Measurements from ENCODE around the gene GSX1.

GSX1 gene

DNA sequence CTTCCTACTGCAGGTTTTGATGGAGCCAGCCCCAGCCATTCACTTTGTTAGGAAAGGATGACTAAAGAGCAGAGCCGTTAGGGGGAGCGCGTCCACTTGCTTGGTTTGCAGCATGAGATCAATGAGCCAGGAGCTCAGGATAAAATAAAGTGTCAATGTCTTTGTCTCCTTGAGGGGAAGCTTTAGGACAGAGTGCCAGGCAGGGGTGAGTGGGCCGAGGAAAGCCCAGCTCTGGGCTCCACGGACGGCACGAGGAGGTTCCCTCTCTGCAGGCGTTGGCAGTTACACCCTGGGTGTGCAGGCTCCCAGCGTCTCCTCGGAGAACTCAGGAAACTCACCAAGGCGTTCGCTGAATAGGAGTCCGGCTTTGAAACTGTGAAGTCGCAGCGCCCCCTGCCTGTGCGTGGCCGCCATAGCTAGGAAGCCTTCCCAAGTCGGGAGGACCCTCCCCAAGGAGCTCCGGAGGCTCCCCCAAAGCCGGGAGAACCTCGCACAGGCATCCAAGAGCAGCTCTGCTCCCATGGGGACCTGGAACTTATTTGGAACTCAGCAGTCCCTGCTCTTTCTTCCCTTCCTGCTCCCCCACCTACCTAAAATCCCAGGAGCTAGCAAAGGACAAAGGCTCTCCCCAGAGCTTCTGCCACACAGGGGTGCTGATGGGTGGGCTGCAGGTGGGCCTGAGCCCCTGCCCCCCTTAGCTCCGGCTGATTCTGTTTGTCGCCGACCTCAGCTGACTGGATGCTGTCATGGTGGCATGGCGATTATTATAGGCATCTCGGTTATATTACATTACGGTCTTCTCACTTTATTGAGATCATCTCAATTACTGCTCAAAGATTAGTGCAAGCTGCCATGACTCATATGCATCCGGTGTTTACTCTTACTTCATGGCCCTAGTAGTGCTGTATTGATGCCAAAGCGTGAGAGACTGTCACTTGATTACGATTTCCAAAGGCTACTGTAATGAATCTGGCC is 34.4 kb downstream of the GSX1 start:
- no peaks in the 10 kb centered on the region for H3K9me3 ChIP-seq (ENCODE audit: control insufficient read depth in 1 of 2, low read length in 2 of 2)
- H3K36me3 ChIP-seq (ENCODE audit: control insufficient read depth in 1 of 2, insufficient read depth in 2 of 2, low read length in 2 of 2): no peaks in the 10 kb centered on the region
- no peak overlapping the region for H3K27ac ChIP-seq (ENCODE audit: low read depth, low read length)
- peak overlapping the region; percentile 57 to 61 for H3K4me3 ChIP-seq (ENCODE audit: low read depth in 1 of 2, low read length in 2 of 2)
- H3K9ac ChIP-seq (ENCODE audit: low read depth in 1 of 2, low read length in 2 of 2): peak overlapping the region in 1 of 2 donors; percentile 8
- H3K4me1 ChIP-seq (ENCODE audit: control insufficient read depth in 1 of 2, insufficient read depth in 2 of 2, low read length in 2 of 2): peaks cover 19 to 23% of the 10 kb centered on the region in 2 donors
- peaks cover 31 to 34% of the 10 kb centered on the region in 2 donors for H3K27me3 ChIP-seq (ENCODE audit: control insufficient read depth in 1 of 2, insufficient read depth in 2 of 2, low read length in 2 of 2)

GRCh38 chr13:27827646-27828045 is 35.4 kb downstream of the GSX1 start:
- Histone ChIP-seq H3K27ac (ENCODE audit: low read depth, low read length) (no peak overlapping the region), H3K4me3 (ENCODE audit: low read depth in 1 of 2, low read length in 2 of 2) (no peak overlapping the region), H3K9ac (ENCODE audit: low read depth in 1 of 2, low read length in 2 of 2) (no peak overlapping the region), H3K27me3 (ENCODE audit: control insufficient read depth in 1 of 2, insufficient read depth in 2 of 2, low read length in 2 of 2) (peaks cover 23 to 26% of the 10 kb centered on the region in 2 donors), H3K36me3 (ENCODE audit: control insufficient read depth in 1 of 2, insufficient read depth in 2 of 2, low read length in 2 of 2) (no peaks in the 10 kb centered on the region), H3K9me3 (ENCODE audit: control insufficient read depth in 1 of 2, low read length in 2 of 2) (no peaks in the 10 kb centered on the region), H3K4me1 (ENCODE audit: control insufficient read depth in 1 of 2, insufficient read depth in 2 of 2, low read length in 2 of 2) (peaks cover 19 to 23% of the 10 kb centered on the region in 2 donors)

DNA sequence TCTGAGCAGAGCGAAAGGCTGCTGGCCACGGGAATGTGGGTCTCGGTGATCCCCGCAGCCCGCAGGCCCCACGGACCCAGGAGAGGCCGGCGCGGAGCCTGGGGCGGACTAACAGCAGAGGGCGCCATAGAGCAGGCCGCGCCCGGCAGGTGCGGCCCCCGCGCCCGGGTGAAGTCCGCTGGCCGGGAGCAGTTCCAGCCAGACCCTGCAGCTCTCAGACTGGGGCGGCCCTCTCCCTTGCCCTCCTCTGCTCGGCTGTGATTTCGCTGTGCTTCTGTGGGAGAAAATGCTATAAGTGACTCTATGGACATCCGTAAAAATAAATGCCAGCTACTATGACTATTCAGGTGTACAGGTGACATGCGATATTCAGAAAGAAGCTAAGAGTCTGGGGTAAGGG is 37.7 kb downstream of the GSX1 start:
- Histone ChIP-seq H3K27ac (ENCODE audit: low read depth, low read length) (no peak overlapping the region), H3K4me1 (ENCODE audit: control insufficient read depth in 1 of 2, insufficient read depth in 2 of 2, low read length in 2 of 2) (peaks cover 19 to 23% of the 10 kb centered on the region in 2 donors), H3K9me3 (ENCODE audit: control insufficient read depth in 1 of 2, low read length in 2 of 2) (no peaks in the 10 kb centered on the region), H3K9ac (ENCODE audit: low read depth in 1 of 2, low read length in 2 of 2) (peak overlapping the region; percentile 61 to 83), H3K4me3 (ENCODE audit: low read depth in 1 of 2, low read length in 2 of 2) (peak overlapping the region; percentile 74), H3K36me3 (ENCODE audit: control insufficient read depth in 1 of 2, insufficient read depth in 2 of 2, low read length in 2 of 2) (no peaks in the 10 kb centered on the region), H3K27me3 (ENCODE audit: control insufficient read depth in 1 of 2, insufficient read depth in 2 of 2, low read length in 2 of 2) (peaks cover 7 to 9% of the 10 kb centered on the region in 2 donors)

DNA sequence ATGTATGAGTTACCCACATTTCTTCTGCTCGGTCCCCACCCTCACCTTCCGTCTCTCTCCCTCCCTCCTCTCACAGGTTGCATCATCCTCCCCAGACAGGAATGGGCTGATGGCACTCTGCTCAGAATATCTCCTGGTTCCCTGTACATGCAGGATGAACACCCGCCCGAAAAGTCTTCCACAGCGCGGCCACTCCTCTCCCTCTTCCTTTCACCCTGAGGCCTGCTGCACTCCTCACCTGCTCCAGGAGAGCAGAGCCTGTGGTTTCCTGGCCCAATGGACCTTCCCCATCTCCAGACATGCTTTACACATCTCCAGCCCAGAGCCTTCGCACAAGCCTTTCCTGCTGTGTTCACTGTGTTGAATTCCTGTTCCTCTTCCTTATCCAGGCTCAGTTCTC is 40.9 kb downstream of the GSX1 start:
- Histone ChIP-seq H3K27me3 (ENCODE audit: control insufficient read depth in 1 of 2, insufficient read depth in 2 of 2, low read length in 2 of 2) (peaks cover 4 to 5% of the 10 kb centered on the region in 2 donors), H3K9me3 (ENCODE audit: control insufficient read depth in 1 of 2, low read length in 2 of 2) (no peaks in the 10 kb centered on the region), H3K36me3 (ENCODE audit: control insufficient read depth in 1 of 2, insufficient read depth in 2 of 2, low read length in 2 of 2) (no peaks in the 10 kb centered on the region)

DNA sequence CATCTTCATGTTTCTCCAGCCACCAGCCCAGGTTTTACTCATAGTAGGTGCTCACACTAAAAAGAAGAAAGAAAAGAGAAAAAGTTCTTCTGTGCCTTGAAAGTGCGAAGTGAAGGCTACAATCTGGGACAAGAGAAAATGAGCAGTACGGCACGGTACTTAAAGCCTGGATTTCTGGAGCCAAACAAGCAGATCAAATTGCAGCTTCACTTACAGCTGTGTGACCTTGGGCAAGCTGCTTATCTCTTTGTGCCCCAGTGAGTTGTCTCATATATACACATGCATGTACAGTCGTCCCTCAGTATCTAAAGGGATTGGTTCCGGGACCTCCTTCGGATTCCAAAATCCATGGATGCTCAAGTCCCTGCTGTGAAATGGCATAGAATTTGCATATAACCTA is 41.8 kb downstream of the GSX1 start:
- H3K4me1 ChIP-seq (ENCODE audit: control insufficient read depth in 1 of 2, insufficient read depth in 2 of 2, low read length in 2 of 2): peaks cover 0 to 7% of the 10 kb centered on the region in 2 donors
- no peak overlapping the region for H3K27ac ChIP-seq (ENCODE audit: low read depth, low read length)
- no peaks in the 10 kb centered on the region for H3K9me3 ChIP-seq (ENCODE audit: control insufficient read depth in 1 of 2, low read length in 2 of 2)
- H3K36me3 ChIP-seq (ENCODE audit: control insufficient read depth in 1 of 2, insufficient read depth in 2 of 2, low read length in 2 of 2): no peaks in the 10 kb centered on the region
- no peak overlapping the region for H3K9ac ChIP-seq (ENCODE audit: low read depth in 1 of 2, low read length in 2 of 2)
- no peak overlapping the region for H3K4me3 ChIP-seq (ENCODE audit: low read depth in 1 of 2, low read length in 2 of 2)
- peaks cover 4 to 5% of the 10 kb centered on the region in 2 donors for H3K27me3 ChIP-seq (ENCODE audit: control insufficient read depth in 1 of 2, insufficient read depth in 2 of 2, low read length in 2 of 2)

More for the DNA sequence above, 40.9 kb downstream of the GSX1 start:
- Histone ChIP-seq H3K4me3 (ENCODE audit: low read depth in 1 of 2, low read length in 2 of 2) (no peak overlapping the region), H3K27ac (ENCODE audit: low read depth, low read length) (no peak overlapping the region), H3K9ac (ENCODE audit: low read depth in 1 of 2, low read length in 2 of 2) (no peak overlapping the region), H3K4me1 (ENCODE audit: control insufficient read depth in 1 of 2, insufficient read depth in 2 of 2, low read length in 2 of 2) (peaks cover 0 to 7% of the 10 kb centered on the region in 2 donors)

DNA sequence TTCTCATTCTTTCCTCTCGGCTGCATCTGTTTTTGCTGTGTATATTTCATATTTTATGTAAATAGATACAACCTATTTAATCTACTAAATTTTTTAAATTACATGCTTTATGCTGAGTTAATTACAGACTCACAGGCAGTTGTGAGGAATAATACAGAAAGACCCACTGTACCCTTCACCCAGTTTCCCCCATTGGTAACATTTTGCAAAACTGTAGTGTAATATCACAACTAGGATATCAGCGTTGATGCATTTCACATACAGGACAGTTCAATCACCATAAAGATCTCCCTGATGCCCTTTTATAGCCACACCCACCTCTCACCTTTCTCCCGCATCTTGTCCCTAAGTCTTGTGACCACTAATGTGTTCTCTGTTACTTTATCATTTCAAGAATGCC is 43.5 kb downstream of the GSX1 start:
- Histone ChIP-seq H3K4me1 (ENCODE audit: control insufficient read depth in 1 of 2, insufficient read depth in 2 of 2, low read length in 2 of 2) (no peaks in the 10 kb centered on the region), H3K27me3 (ENCODE audit: control insufficient read depth in 1 of 2, insufficient read depth in 2 of 2, low read length in 2 of 2) (peaks cover 0 to 4% of the 10 kb centered on the region in 2 donors), H3K27ac (ENCODE audit: low read depth, low read length) (no peak overlapping the region), H3K9me3 (ENCODE audit: control insufficient read depth in 1 of 2, low read length in 2 of 2) (no peaks in the 10 kb centered on the region), H3K9ac (ENCODE audit: low read depth in 1 of 2, low read length in 2 of 2) (no peak overlapping the region), H3K36me3 (ENCODE audit: control insufficient read depth in 1 of 2, insufficient read depth in 2 of 2, low read length in 2 of 2) (no peaks in the 10 kb centered on the region), H3K4me3 (ENCODE audit: low read depth in 1 of 2, low read length in 2 of 2) (no peak overlapping the region)

DNA sequence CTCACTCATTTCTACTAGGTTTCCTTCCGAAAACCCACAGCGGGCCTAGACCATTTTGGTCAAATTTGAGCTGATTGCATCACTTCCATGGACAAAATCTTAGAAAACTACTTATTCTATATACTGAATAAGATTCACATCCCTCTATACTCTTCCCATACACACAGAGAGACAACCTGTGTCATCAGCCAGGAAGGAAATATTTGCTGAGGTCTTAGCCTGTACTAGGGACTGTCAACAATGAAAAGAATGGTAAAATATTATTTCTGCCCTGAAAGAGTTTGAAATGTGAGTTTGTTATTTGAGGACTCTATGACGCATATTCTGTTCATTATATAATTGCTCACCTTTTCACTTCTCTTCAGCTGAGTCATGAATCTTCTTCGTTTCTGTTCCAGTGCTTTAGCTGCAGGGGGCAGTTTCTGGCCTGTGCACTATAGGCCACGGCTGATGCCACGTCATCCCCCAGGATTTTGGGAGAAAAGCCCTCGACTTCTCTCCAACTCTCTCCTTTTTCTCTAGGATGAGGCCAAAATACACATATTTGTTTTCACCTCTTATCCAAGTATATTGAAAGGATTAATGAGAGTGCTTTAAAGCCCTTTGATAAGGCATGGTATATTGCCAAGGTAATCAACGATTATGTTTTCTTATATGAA is 47.7 kb downstream of the GSX1 start:
- peak overlapping the region in 1 of 2 donors; percentile 1 for H3K4me3 ChIP-seq (ENCODE audit: low read depth in 1 of 2, low read length in 2 of 2)
- no peaks in the 10 kb centered on the region for H3K9me3 ChIP-seq (ENCODE audit: control insufficient read depth in 1 of 2, low read length in 2 of 2)
- H3K36me3 ChIP-seq (ENCODE audit: control insufficient read depth in 1 of 2, insufficient read depth in 2 of 2, low read length in 2 of 2): no peaks in the 10 kb centered on the region
- H3K27ac ChIP-seq (ENCODE audit: low read depth, low read length): no peak overlapping the region
- H3K9ac ChIP-seq (ENCODE audit: low read depth in 1 of 2, low read length in 2 of 2): no peak overlapping the region
- H3K4me1 ChIP-seq (ENCODE audit: control insufficient read depth in 1 of 2, insufficient read depth in 2 of 2, low read length in 2 of 2): no peaks in the 10 kb centered on the region
- no peaks in the 10 kb centered on the region for H3K27me3 ChIP-seq (ENCODE audit: control insufficient read depth in 1 of 2, insufficient read depth in 2 of 2, low read length in 2 of 2)

DNA sequence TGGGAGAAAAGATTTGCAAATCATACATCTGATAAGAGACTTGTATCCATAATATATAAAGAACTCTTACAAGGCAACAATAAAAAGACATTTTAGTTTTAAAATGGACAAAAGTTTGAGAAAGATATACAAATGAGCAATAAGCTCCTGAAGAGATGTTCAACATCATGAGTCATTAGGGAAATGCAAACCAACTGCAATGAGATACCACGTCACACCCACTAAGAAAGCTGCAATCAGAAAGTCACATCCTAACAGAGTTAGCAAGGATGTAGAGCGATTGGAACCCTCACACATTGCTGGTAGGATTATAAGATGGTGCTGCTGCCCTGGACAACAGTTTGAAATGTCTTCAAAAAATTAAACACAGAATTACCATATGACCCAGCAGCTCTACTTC is 50.3 kb downstream of the GSX1 start:
- Histone ChIP-seq H3K4me1 (ENCODE audit: control insufficient read depth in 1 of 2, insufficient read depth in 2 of 2, low read length in 2 of 2) (peaks cover 0 to under 1% of the 10 kb centered on the region in 2 donors), H3K9ac (ENCODE audit: low read depth in 1 of 2, low read length in 2 of 2) (no peak overlapping the region), H3K4me3 (ENCODE audit: low read depth in 1 of 2, low read length in 2 of 2) (no peak overlapping the region), H3K36me3 (ENCODE audit: control insufficient read depth in 1 of 2, insufficient read depth in 2 of 2, low read length in 2 of 2) (no peaks in the 10 kb centered on the region), H3K27me3 (ENCODE audit: control insufficient read depth in 1 of 2, insufficient read depth in 2 of 2, low read length in 2 of 2) (no peaks in the 10 kb centered on the region), H3K27ac (ENCODE audit: low read depth, low read length) (no peak overlapping the region), H3K9me3 (ENCODE audit: control insufficient read depth in 1 of 2, low read length in 2 of 2) (no peaks in the 10 kb centered on the region)
